ENCODE data around the gene IL15RA. TPM values are rescaled to one million over a fixed set of nuclear protein-coding genes. Genes with fewer than 3 reads are reported as not detected.

The IL15RA gene
- total and polyA plus RNA-seq, 10 donors: 9.9 to 37.4 (median 21.0) TPM

- H3K27ac ChIP-seq: peak overlapping the region in 4 of 8 donors; percentile 15 to 73 (median 64)
- WGBS, 5 donors: 93 to 98% (median 95%) methylated on average over 6 of the region's 6 CpGs
- peak; percentile 35 for DNase-seq
- no peak overlapping the region for H3K4me3 ChIP-seq
- peaks cover 0 to 34% (median 25%) of the 10 kb centered on the region in 6 donors for H3K4me1 ChIP-seq
- peaks cover 0 to 57% (median 23%) of the 10 kb centered on the region in 6 donors for H3K36me3 ChIP-seq
- no peaks in the 10 kb centered on the region for H3K9me3 ChIP-seq
- intact Hi-C loops (cut with DNase I; ENCODE audit: low total_unique reads): no loop called here
- no peaks in the 10 kb centered on the region for H3K27me3 ChIP-seq (replicated peaks in 1 of 7)
- TF ChIP-seq POLR2A (IDR thresholded peaks at IDR 0.05) (no peak), CTCF (IDR thresholded peaks at IDR 0.05 in 8 of 11, conservative IDR thresholded peaks at IDR 0.05 in 3 of 11) (no peak), POLR2AphosphoS5 (IDR thresholded peaks at IDR 0.05) (no peak)
Observed at GRCh38 chr10:5951721-5952407, 25.5 kb downstream of the IL15RA start.

GRCh38 chr10:5951167-5951711, 26.1 kb downstream of the IL15RA start:
- Histone ChIP-seq H3K27me3 (replicated peaks in 1 of 7) (no peaks in the 10 kb centered on the region), H3K4me1 (peaks cover 3 to 40% (median 31%) of the 10 kb centered on the region in 6 donors), H3K9me3 (no peaks in the 10 kb centered on the region), H3K27ac (peak overlapping the region in 7 of 8 donors; percentile 4 to 73 (median 47)), H3K36me3 (peaks cover 0 to 51% (median 19%) of the 10 kb centered on the region in 6 donors), H3K4me3 (no peak overlapping the region)
- 84 to 92% (median 85%) methylated on average over 7 of the region's 7 CpGs for WGBS, 5 donors
- intact Hi-C loops (cut with DNase I; ENCODE audit: low total_unique reads): no loop called here
- DNase-seq: no peak
- TF ChIP-seq POLR2AphosphoS5 (IDR thresholded peaks at IDR 0.05): peak in 1 of 3 donors; percentile 63
- TF ChIP-seq POLR2A (IDR thresholded peaks at IDR 0.05): no peak
- TF ChIP-seq CTCF (IDR thresholded peaks at IDR 0.05 in 8 of 11, conservative IDR thresholded peaks at IDR 0.05 in 3 of 11): no peak

GRCh38 chr10:5949009-5949759, 28.2 kb downstream of the IL15RA start:
- DNase-seq: no peak
- Histone ChIP-seq H3K4me1 (peaks cover 17 to 61% (median 51%) of the 10 kb centered on the region in 6 donors), H3K27ac (peak overlapping the region in 5 of 8 donors; percentile 3 to 73 (median 60)), H3K4me3 (no peak overlapping the region), H3K36me3 (peaks cover 0 to 30% (median 16%) of the 10 kb centered on the region in 6 donors), H3K9me3 (no peaks in the 10 kb centered on the region), H3K27me3 (replicated peaks in 1 of 7) (no peaks in the 10 kb centered on the region)
- TF ChIP-seq POLR2AphosphoS5 (IDR thresholded peaks at IDR 0.05) (peak in 1 of 3 donors; percentile 29), POLR2A (IDR thresholded peaks at IDR 0.05) (no peak), CTCF (IDR thresholded peaks at IDR 0.05 in 8 of 11, conservative IDR thresholded peaks at IDR 0.05 in 3 of 11) (peak in 7 of 11 experiments; percentile 39 to 57 (median 45))
- intact Hi-C loops (cut with DNase I; ENCODE audit: low total_unique reads): no loop called here
- WGBS, 5 donors: 61 to 74% (median 69%) methylated on average over 14 of the region's 14 CpGs
